Memory B cell (primary cell): Measurements from ENCODE around the gene PLCB3.

Source experiments
- ATAC-seq: fragments of 150-1000 bp; cut with Tn5 transposase; 2 replicates; pipeline ENCODE4 v1.10.0; 2021; ENCODE audit warnings: low read depth, mild to moderate bottlenecking, moderate library complexity
- DNase-seq, 2 donors: peaks; one replicate each; pipeline ENCODE4 v3.0.0; 2022; ENCODE audit warnings: low spot score in 2 of 2
- H3K27ac Mint-ChIP-seq: one replicate; pipeline ENCODE4 v1.8.0; 2022; ENCODE audit warnings: mild to moderate bottlenecking, moderate library complexity, mixed read lengths
- H3K27me3 Mint-ChIP-seq: one replicate; pipeline ENCODE4 v1.8.0; 2022; ENCODE audit warnings: mixed read lengths
- H3K36me3 Mint-ChIP-seq: one replicate; pipeline ENCODE4 v1.8.0; 2022; ENCODE audit warnings: mild to moderate bottlenecking, mixed read lengths
- H3K4me1 Mint-ChIP-seq: one replicate; pipeline ENCODE4 v1.8.0; 2022; ENCODE audit warnings: mixed read lengths
- H3K4me3 Mint-ChIP-seq: one replicate; pipeline ENCODE4 v1.8.0; 2022; ENCODE audit warnings: mild to moderate bottlenecking, moderate library complexity, mixed read lengths
- H3K9me3 Mint-ChIP-seq: one replicate; pipeline ENCODE4 v1.8.0; 2022; ENCODE audit warnings: mixed read lengths

PLCB3 gene

DNA sequence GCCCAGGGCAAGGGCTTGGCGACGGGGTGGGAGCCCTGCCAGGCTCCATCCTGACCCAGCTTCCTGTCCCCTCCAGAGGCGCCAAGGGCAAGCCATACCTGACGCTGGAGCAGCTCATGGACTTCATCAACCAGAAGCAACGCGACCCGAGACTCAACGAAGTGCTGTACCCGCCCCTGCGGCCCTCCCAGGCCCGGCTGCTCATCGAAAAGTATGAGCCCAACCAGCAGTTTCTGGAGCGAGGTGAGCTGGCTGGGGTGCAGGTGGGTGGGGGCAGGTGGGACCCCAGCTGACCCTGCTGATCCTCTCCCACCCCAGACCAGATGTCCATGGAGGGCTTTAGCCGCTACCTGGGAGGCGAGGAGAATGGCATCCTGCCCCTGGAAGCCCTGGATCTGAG is 5.0 kb downstream of the PLCB3 start:
- peaks cover 15% of the 10 kb centered on the region for H3K36me3 Mint-ChIP-seq
- H3K9me3 Mint-ChIP-seq = no peaks in the 10 kb centered on the region
- no peaks in the 10 kb centered on the region for H3K27me3 Mint-ChIP-seq
- H3K4me3 Mint-ChIP-seq = no peak overlapping the region
- no peak overlapping the region for H3K27ac Mint-ChIP-seq
- H3K4me1 Mint-ChIP-seq = peaks cover 16% of the 10 kb centered on the region
- DNase-seq (no peak), ATAC-seq (no peak)

DNA sequence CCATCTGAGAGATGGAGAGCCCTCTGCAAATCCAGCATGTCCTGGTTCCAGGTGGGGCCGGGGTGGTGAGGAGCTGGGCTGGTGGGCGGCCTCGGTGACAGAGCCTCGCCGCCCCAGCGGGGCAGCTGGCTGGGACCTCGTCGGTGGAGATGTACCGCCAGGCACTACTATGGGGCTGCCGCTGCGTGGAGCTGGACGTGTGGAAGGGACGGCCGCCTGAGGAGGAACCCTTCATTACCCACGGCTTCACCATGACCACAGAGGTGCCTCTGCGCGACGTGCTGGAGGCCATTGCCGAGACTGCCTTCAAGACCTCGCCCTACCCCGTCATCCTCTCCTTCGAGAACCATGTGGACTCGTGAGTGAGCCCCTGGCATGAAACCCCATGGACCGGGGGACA is 7.0 kb downstream of the PLCB3 start:
- Mint-ChIP-seq H3K27ac (no peak overlapping the region), H3K9me3 (no peaks in the 10 kb centered on the region), H3K27me3 (no peaks in the 10 kb centered on the region), H3K4me1 (peaks cover 9% of the 10 kb centered on the region), H3K36me3 (peaks cover 19% of the 10 kb centered on the region), H3K4me3 (no peak overlapping the region)
- no peak for DNase-seq
- no peak for ATAC-seq

DNA sequence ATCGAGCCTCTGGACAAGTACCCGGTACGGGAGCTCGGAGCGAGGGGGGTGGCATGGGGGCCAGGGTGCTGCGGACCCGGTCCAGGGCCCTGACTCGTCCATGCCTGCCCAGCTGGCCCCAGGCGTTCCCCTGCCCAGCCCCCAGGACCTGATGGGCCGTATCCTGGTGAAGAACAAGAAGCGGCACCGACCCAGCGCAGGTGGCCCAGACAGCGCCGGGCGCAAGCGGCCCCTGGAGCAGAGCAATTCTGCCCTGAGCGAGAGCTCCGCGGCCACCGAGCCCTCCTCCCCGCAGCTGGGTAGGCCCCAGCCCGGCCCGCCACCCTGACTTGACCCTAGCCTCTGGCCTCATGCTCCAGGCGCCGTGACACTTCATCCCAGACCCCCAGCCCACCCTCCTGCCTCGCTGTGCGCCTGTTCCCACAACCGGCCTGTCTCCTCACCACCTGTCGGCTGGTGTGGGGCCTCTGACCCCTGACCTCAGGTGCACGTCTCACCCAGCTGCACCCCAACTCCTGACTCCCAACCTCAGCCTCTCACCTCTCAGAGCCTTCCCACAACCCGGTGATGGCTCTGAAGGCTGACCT is 7.7 kb downstream of the PLCB3 start:
- H3K36me3 Mint-ChIP-seq = peaks cover 19% of the 10 kb centered on the region
- no peak overlapping the region for H3K4me3 Mint-ChIP-seq
- DNase-seq (no peak), ATAC-seq (no peak)
- H3K27me3 Mint-ChIP-seq = no peaks in the 10 kb centered on the region
- H3K9me3 Mint-ChIP-seq = no peaks in the 10 kb centered on the region
- H3K27ac Mint-ChIP-seq = no peak overlapping the region
- H3K4me1 Mint-ChIP-seq = peaks cover 9% of the 10 kb centered on the region

DNA sequence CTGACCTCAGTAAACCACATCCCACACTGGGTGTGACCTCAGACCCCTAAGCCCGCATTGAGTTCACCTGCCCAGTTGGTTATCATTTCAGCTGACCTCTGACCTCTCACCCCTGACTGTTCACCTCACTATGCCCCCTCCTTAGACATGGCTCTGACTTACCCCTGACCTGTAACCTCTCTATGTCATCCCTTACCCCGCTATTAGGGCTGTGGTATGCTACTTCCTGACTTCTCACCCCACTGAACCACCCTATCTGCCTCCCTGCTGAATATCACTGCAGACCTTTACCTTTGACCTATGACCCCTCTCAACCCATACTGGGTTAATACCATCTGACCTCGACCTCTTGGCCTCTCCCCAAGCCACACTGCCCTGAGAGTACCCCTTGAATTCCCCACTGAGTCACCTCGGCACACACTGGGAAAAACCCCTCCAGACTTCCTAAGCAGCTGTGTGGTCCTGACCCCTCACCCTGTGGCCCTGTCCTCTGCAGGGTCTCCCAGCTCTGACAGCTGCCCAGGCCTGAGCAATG is 8.3 kb downstream of the PLCB3 start:
- no peaks in the 10 kb centered on the region for H3K9me3 Mint-ChIP-seq
- peaks cover 19% of the 10 kb centered on the region for H3K36me3 Mint-ChIP-seq
- H3K27ac Mint-ChIP-seq = peak overlapping the region; percentile 64
- peaks cover 9% of the 10 kb centered on the region for H3K4me1 Mint-ChIP-seq
- DNase-seq (no peak), ATAC-seq (no peak)
- H3K27me3 Mint-ChIP-seq = no peaks in the 10 kb centered on the region
- no peak overlapping the region for H3K4me3 Mint-ChIP-seq

DNA sequence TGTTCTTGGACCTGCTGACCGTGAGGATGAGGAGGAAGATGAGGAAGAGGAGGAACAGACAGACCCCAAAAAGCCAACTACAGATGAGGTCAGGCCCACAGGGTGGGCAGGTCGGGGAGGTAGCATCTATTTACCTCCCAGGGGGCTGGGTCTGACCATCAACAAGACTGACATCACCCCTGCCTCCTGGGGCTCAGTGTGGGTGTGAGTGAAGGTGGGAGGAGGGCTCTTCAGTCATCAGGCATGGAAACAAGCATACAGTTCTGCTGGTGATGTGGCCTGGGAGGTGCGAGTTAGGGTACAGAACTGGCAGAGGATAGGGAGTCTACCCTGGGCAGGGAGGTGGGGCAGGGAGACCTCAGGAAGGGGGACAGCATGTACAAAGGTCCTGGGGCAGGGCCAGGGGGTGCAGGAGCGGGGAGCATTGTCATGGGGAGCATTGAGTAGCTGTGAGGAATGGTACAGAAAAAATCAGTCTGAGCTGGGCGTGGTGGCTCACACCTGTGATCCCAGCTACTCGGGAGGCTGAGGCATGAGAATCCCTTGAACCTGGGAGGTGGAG is 8.9 kb downstream of the PLCB3 start:
- Mint-ChIP-seq H3K4me1 (peaks cover 9% of the 10 kb centered on the region), H3K4me3 (no peak overlapping the region), H3K27ac (peak overlapping the region; percentile 64), H3K36me3 (peaks cover 19% of the 10 kb centered on the region), H3K9me3 (no peaks in the 10 kb centered on the region), H3K27me3 (no peaks in the 10 kb centered on the region)
- DNase-seq (no peak), ATAC-seq (no peak)

DNA sequence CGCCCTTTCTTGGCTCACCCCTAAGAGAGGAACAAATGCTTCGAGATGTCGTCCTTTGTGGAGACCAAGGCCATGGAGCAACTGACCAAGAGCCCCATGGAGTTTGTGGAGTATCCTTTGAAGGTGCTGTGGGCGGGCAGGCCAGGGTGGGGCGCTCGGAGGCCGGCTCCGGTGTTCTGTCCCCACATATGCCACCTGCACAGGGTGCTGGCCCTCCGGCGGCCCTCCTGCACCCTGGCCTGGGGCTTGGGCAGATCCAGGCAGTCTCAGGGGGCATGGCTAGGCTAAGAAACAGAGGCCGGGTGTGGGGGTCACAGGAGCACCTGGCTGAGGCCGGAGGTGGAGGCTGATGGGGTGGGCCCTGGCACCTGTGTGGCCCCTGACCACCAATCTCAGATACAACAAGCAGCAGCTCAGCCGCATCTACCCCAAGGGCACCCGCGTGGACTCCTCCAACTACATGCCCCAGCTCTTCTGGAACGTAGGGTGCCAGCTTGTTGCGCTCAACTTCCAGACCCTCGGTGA is 10.3 kb downstream of the PLCB3 start:
- H3K36me3 Mint-ChIP-seq = peaks cover 19% of the 10 kb centered on the region

DNA sequence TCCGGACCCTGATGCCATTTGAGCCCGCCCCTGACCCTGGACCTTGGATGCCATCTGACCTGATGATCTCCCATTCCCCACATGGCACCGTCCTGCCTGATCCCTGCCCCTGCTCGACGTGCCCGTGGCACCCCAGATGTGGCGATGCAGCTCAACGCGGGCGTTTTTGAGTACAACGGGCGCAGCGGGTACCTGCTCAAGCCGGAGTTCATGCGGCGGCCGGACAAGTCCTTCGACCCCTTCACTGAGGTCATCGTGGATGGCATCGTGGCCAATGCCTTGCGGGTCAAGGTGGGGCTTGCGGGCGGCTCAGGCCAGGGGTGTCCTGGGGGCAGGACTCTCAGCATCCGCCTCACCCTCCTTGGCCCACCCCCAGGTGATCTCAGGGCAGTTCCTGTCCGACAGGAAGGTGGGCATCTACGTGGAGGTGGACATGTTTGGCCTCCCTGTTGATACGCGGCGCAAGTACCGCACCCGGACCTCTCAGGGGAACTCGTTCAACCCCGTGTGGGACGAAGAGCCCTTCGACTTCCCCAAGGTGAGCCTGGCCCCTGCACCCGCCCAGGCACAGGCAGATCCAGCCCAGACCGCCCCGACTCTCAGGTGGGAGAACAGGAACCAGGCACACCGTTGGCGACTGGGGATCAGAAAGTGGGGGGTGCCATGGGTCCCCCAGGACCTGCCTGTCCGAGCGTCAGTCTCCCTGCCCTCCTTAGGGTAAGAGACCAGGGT is 11.1 kb downstream of the PLCB3 start:
- ATAC-seq = no peak
- Mint-ChIP-seq H3K27me3 (no peaks in the 10 kb centered on the region), H3K4me1 (peaks cover 11% of the 10 kb centered on the region), H3K9me3 (no peaks in the 10 kb centered on the region), H3K36me3 (peaks cover 19% of the 10 kb centered on the region), H3K27ac (no peak overlapping the region), H3K4me3 (no peak overlapping the region)
- DNase-seq = no peak

More for the DNA sequence above, 10.3 kb downstream of the PLCB3 start:
- no peak overlapping the region for H3K4me3 Mint-ChIP-seq
- H3K9me3 Mint-ChIP-seq = no peaks in the 10 kb centered on the region
- DNase-seq = no peak
- H3K27ac Mint-ChIP-seq = no peak overlapping the region
- peaks cover 11% of the 10 kb centered on the region for H3K4me1 Mint-ChIP-seq
- H3K27me3 Mint-ChIP-seq = no peaks in the 10 kb centered on the region
- ATAC-seq = no peak

DNA sequence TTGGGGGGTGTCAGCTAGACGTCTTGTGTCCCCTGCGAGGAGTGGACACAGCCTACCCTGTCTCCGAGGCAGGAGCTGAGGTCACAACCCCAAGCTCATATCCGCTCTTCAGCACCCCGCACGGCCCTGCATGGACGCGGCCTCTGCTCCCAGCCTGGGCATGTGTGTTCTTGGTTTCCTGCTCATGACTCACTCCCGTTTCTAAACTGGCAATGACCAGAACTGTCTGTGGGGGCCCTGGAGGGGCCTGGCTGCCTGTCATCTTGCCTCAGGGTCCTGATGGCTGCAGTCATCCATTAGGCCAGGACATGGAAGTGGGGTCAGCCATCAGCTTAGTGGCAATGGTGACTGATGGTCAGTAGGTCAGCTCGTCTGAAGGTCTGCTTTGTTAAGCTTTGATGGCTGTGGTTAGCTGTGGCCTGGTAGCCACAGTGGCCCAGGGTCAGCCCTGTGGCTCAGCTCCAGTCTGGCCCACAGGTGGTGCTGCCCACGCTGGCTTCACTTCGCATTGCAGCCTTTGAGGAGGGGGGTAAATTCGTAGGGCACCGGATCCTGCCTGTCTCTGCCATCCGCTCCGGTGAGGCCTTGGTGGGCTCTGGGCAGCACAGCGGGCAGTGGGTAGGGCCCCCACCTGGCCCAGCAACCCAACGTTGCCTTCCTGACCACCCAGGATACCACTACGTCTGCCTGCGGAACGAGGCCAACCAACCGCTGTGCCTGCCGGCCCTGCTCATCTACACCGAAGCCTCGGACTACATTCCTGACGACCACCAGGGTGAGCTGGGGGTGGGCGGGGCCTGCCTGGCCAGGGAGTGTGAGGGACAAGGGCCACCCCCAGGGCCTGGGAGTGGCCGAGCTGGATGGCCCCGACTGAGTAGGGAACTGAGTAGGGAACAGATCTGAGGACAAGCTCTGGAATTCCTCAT is 12.0 kb downstream of the PLCB3 start:
- H3K4me3 Mint-ChIP-seq = no peak overlapping the region
- H3K9me3 Mint-ChIP-seq = no peaks in the 10 kb centered on the region
- no peaks in the 10 kb centered on the region for H3K27me3 Mint-ChIP-seq
- DNase-seq = no peak
- H3K36me3 Mint-ChIP-seq = peaks cover 16% of the 10 kb centered on the region
- no peak overlapping the region for H3K27ac Mint-ChIP-seq
- H3K4me1 Mint-ChIP-seq = peaks cover 11% of the 10 kb centered on the region
- ATAC-seq = no peak

DNA sequence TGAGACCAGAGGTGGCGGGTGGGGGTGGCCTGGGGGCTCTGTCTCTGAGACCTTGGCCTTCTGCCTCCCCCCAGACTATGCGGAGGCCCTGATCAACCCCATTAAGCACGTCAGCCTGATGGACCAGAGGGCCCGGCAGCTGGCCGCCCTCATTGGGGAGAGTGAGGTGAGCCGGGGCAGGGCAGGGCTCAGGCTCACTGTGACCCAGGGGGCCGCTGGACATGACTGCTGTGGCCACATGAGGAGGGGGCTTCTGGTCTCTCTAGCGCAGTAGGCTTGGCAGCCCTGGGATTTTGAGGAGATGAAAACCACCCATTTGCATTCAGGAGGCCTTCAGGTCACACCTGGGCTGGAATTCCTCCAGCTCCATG is 12.6 kb downstream of the PLCB3 start:
- Mint-ChIP-seq H3K4me1 (peaks cover 15% of the 10 kb centered on the region), H3K9me3 (no peaks in the 10 kb centered on the region), H3K36me3 (peaks cover 16% of the 10 kb centered on the region), H3K4me3 (no peak overlapping the region), H3K27ac (no peak overlapping the region), H3K27me3 (no peaks in the 10 kb centered on the region)
- DNase-seq (no peak), ATAC-seq (no peak)

DNA sequence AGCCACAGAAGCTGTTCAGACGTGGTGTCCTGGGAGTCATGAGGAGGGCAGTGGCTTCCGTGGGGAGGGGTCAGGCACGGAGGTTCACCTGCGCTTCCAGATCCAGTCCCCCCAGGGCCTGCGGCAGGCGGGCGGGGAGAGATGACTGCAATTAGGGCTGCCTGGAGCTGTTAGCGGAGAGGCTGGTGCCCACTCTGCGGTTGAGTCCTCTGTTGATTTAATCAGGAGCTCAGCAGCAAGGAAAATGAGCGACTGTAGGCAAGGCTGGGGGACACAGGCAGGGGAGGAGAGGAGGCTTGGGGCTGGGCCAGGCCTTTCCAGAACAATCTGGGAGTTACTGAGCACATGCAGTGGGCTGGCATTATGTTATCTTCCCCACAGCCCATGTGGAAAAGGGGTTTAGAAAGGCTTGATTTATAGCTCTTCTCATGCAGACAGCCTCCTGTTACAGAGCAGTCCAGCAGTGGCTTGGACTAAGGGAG is 13.1 kb downstream of the PLCB3 start:
- Mint-ChIP-seq H3K9me3 (no peaks in the 10 kb centered on the region), H3K27me3 (no peaks in the 10 kb centered on the region), H3K27ac (no peak overlapping the region), H3K4me1 (peaks cover 17% of the 10 kb centered on the region), H3K4me3 (no peak overlapping the region), H3K36me3 (peaks cover 14% of the 10 kb centered on the region)
- no peak for DNase-seq
- ATAC-seq = no peak

DNA sequence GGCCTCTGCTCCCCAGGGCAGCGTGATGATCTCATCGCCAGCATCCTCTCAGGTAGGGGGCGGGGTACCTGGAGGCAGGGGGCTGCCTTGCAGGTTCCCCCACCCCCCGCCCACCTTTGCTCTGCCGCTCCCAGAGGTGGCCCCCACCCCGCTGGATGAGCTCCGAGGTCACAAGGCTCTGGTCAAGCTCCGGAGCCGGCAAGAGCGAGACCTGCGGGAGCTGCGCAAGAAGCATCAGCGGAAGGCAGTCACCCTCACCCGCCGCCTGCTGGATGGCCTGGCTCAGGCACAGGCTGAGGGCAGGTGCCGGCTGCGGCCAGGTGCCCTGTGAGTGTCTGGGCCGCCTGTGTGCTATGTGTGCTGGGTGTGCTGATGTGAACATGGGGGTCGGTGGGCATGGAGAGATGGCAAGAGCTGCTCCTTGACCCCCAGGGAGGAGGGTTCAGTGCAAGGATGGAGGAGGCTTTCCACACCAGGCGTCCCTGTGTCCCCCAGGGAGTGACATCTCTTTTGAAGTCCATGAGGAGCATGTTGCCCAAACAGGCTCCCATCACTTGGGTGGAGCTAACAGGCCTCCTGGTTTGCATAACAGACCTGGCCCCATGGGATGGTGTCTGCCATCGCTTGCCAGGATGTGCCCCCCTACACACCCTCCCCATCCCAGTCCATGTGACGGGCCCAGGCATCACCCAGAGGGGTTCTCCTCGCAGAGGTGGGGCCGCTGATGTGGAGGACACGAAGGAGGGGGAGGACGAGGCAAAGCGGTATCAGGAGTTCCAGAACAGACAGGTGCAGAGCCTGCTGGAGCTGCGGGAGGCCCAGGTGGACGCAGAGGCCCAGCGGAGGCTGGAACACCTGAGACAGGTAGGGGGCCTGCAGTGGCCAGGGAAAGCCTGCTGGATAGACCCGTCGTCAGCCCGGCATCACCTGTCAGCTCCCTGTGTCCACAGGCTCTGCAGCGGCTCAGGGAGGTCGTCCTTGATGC is 14.1 kb downstream of the PLCB3 start:
- H3K27me3 Mint-ChIP-seq = no peaks in the 10 kb centered on the region

DNA sequence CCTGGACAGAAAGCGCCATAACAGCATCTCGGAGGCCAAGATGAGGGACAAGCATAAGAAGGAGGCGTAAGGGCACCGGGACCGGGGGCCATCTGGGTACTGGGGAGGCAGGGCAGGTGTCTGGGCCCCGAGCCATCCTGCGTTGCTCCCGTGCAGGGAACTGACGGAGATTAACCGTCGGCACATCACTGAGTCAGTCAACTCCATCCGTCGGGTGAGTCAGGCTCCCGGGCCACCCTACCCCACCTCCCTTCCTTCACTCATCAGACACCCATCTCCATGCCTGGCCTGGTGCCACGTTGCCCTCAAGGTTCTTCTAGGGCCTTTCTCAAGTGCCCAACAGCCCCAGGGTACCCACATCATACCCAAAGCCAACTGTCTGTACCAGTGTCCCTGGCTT is 15.0 kb downstream of the PLCB3 start:
- Mint-ChIP-seq H3K4me1 (peaks cover 13% of the 10 kb centered on the region), H3K27me3 (no peaks in the 10 kb centered on the region), H3K9me3 (no peaks in the 10 kb centered on the region), H3K36me3 (peaks cover 4% of the 10 kb centered on the region), H3K4me3 (no peak overlapping the region), H3K27ac (no peak overlapping the region)
- DNase-seq = no peak
- ATAC-seq = no peak

More for the DNA sequence above, 14.1 kb downstream of the PLCB3 start:
- Mint-ChIP-seq H3K9me3 (no peaks in the 10 kb centered on the region), H3K4me1 (peaks cover 9% of the 10 kb centered on the region), H3K36me3 (peaks cover 4% of the 10 kb centered on the region), H3K27ac (no peak overlapping the region), H3K4me3 (no peak overlapping the region)
- DNase-seq = no peak
- ATAC-seq = no peak
